HL-60/S4 treated with retinoic acid at 250 ng/mL for 4 days and 3 days (cell line): ENCODE data around the gene GMEB2.

Source experiments
- in situ Hi-C: fragments of 300-500 bp; cut with MboI; formaldehyde crosslinking; loops from 2 replicates; pipeline ENCODE4 v1.7.0; 2022; ENCODE audit warnings: low sequenced_read_pairs

Gene GMEB2

GRCh38 chr20:63590218-63591146, 36.4 kb downstream of the GMEB2 start:
- in situ Hi-C loops = no loop called here

GRCh38 chr20:63589261-63590217, 37.4 kb downstream of the GMEB2 start:
- in situ Hi-C loops = no loop called here

- in situ Hi-C loops = no loop called here
These were observed 38.3 kb downstream of the GMEB2 start for GRCh38 chr20:63588641-63589041.

GRCh38 chr20:63587776-63588591, 38.9 kb downstream of the GMEB2 start:
- in situ Hi-C loops = no loop called here

GRCh38 chr20:63587256-63587655, 39.6 kb downstream of the GMEB2 start:
- in situ Hi-C loops = no loop called here

DNA sequence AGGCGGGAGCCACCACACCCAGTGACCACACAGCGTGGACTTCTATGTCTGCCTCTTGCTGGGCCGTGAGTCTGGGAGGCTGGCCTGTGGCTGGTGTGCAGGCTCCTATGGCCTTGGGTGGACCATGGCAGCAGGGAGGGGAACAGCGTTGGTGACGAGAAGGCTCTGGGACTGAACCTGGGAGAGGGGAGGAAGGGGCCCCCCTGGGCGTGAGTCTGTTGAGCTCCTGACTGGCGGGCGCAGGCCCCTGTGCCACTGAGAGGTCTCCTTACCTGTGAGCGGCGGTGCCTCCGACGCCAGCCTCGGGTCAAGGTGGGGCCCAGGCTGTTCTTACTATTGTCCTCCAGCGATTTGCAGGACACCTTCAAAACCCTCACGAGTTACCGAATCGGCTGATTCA, 40.1 kb downstream of the GMEB2 start:
- in situ Hi-C loops = no loop called here

- in situ Hi-C loops = no loop called here
These were observed 41.0 kb downstream of the GMEB2 start for GRCh38 chr20:63585616-63586565.

DNA sequence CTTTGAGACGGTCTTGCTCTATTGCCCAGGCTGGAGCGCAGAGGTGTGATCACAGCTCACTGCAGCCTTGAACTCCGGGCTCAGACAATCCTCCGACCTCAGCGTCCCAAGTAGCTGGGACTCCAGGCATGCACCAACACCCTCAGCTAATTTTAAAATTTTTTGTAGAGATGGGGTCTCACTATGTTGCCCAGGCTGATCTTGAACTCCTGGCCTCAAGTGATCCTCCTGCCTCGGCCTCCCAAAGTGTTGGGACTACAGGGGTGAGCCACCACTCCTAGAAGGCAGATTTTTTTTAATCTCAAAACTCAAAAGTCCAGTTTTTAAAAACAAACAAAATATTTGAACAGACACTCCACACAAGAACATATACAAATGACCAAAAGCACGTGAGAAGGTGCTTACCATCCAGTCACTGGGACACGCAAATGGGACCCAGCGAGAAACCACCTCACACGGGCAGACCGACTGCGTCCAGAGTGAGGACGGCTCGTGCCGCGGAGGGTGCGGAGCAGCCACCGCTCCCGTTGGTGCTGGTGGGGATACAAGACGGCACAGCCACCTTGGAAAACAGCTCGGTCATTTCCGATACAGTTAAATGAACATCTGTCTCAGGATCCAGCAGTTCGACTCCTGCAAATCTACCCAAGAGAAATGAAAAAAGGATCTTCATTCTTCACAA, 44.4 kb downstream of the GMEB2 start:
- in situ Hi-C loops = no loop called here

DNA sequence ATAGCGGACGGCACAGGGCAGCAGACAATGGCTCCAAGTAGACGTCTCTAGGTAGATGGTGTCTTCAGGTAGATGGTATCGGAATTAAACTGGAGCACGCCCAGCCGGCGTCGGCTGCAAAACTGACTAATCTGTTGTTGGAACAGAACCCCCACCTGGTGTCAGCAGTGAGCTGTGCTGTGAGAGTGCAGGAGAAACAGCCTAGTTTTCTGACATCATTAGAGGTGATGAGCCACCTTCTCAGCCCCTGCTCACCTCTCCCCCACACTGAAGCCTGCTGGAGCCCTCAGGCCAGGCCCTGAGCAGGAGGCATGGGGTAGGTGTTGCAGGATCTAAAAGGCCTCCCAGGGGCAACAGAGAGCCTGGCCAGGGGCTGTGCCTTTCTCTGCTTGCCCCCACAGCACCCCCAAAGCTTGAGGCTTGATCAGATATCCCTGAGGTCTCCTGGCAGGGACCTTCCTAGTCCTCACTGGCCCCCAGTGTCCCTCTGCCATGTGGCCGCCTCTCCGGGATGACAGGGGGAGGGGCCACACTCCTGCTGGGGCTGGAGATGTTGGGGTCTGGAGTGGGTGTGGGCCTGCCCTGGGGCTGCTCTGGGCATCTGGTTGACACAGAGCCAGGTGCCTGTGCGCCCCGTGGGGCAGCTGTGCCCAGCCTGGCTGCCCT, 46.0 kb downstream of the GMEB2 start:
- in situ Hi-C loops = no loop called here

DNA sequence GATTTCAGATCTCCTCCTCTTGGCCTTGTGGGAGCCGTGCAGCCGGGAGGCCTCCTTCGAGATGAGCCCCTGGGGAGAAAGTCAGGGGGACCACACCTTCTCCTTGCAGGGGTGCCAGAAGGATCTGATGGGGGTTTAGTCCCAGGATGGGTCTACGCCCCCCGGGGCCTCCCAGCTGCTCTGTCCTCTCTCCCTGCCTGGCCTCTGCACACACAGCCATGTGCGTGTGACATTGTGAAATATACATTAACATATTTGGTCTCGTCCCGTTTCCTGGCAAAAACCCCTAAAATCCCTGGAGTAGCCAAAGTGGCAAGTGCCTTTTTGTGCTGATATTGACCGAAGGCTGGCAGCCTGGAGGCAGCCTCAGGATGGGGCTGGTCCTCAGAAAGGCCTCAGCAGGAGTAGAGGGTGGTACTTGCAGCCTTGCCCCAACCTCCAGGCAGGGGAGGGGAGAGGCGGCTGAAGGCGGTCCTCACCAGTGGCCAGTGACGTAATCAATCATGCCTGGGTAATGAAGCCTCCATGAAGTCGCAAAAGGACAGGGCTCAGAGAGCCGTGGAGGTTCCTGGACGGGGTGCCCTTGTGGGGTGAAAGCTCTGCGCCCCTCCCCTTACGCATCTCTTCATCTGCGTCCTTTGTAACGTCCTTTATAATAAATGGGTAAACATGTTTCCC, 47.7 kb downstream of the GMEB2 start:
- in situ Hi-C loops = no loop called here

GRCh38 chr20:63578224-63579016, 48.5 kb downstream of the GMEB2 start:
- in situ Hi-C loops = no loop called here

DNA sequence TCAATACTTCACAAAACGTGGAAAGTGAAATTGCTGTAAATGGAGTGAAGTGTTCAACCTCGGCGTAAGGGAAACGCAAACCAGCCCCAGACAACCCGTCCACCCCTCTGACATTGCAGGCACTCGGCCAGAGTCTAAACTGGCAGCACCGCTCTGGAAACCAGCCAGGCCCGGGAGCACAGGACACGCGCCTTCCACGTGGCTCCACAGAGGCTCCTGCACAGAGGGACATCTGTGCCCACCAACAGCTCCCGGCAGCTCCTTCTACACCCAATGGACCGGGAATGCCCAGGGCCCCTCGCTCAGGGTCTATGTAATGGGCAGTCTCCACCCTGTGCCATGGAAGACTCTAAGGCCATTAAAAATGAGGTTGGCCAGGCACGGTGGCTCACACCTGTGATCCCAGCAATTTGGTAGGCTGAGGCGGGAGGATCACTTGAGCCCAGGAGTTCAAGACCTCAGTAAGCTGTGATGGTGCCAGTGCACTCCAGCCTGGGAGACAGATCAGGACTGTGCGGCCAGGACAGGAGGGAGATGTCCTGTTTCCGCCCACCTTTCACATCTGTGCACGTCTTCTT, 49.5 kb downstream of the GMEB2 start:
- in situ Hi-C loops = no loop called here

- in situ Hi-C loops = no loop called here
These were observed 50.6 kb downstream of the GMEB2 start for GRCh38 chr20:63576311-63576710.

- in situ Hi-C loops = no loop called here
These were observed 51.8 kb downstream of the GMEB2 start for GRCh38 chr20:63574829-63575743.

DNA sequence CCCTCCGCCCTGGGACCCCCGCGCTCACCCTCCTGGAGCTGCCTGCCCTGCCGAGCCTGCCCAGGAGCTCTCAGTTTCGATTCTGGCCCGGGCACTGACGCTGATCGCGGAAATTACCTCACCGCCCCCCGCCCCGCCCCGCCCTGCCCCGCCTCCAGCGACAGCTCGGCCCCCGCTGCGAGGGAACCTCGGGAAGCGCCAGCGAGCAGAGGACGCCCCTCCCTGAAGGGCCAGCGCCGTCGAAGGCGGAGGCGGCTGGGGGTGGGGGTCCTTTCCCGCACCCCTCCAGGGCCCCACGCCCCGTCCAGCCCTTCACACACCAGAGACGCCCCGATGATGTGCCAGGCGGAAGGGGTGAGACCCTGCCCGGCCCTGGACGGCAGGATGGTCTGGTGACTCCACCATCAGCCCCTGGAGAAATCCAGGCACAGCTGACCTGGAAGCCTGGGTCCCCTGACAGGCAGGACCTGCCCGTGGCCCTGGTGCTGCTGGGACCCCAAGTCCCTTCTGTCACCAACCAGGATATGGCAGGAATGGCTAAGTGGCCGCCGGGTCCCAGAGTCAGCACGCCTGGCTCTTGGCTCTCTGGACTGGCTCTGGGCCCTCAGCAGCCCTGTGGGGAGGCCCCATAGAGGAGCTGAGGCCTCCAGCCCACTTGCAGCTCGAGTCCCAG, 52.6 kb downstream of the GMEB2 start, which contains the start of gene HELZ2:
Gene HELZ2 (minus strand): TSS at position 84 of the 673 bp plus-strand sequence. CDS start 1,854 bp downstream, outside the sequence.
- in situ Hi-C loops = no loop called here
